Tibial nerve (tissue), 4 donors: ENCODE results near the gene NPFFR1.

ENCODE experiments used
- CTCF ChIP-seq, 5 experiments: fragments of 200-600 bp in 3 of 5; fragments of 450-650 bp in 2 of 5; sonication (generic) in 3 of 5; IDR thresholded peaks; one replicate each; pipeline ENCODE4 v1.5.1; 2016 to 2019; ENCODE audit warnings: antibody characterized with exemption in 5 of 5, mild to moderate bottlenecking in 3 of 5, moderate library complexity in 2 of 5
- EP300 ChIP-seq, 2 donors: sonication (generic); formaldehyde crosslinking; IDR thresholded peaks; one replicate each; pipeline ENCODE4 v1.6.1; 2017; ENCODE audit warnings: antibody characterized with exemption in 2 of 2, mild to moderate bottlenecking in 1 of 2
- POLR2A ChIP-seq, 2 donors: fragments of 450-650 bp; IDR thresholded peaks; one replicate each; pipeline ENCODE4 v1.6.1; 2017; ENCODE audit warnings: antibody characterized with exemption in 2 of 2, mild to moderate bottlenecking in 2 of 2, moderate library complexity in 2 of 2

GRCh38 chr10:70232155-70232858, 51.5 kb downstream of the NPFFR1 start:
- no peak for TF ChIP-seq CTCF (IDR thresholded peaks at IDR 0.05)
- TF ChIP-seq EP300 (IDR thresholded peaks at IDR 0.05) = peak in 1 of 2 donors; percentile 46
- TF ChIP-seq POLR2A (IDR thresholded peaks at IDR 0.05) = peak in 1 of 2 donors; percentile 25
